ENCODE results near the gene POT1. TPM values are rescaled to one million over a fixed set of nuclear protein-coding genes. Genes with fewer than 3 reads are reported as not detected.
"Not testable (repeated sequence)": the region's sequence is repeated elsewhere in the genome, so short reads cannot be mapped to it uniquely, and the experiment has no call there.

POT1 gene
- 10 to 100 TPM in 1 of 2 donors, 1 to 10 TPM in 1; 8.5 to 12.1 TPM for total RNA-seq
- long read RNA-seq, partial matches to known transcripts = 2 of 2 reads
- long read RNA-seq, other reads (novel, unspliced or antisense) = 0 of 2 reads

- DNase-seq (peak; percentile 96 to 98), ATAC-seq (peak; percentile 100)
- intact Hi-C loops (cut with DNase I, micrococcal nuclease) = no loop called here
Observed at GRCh38 chr7:124929467-124930172, at the start of gene POT1. Gene POT1, minus strand, starts transcription at chr7:124929825. Its CDS starts 32,652 bp downstream, at chr7:124897173.

DNA sequence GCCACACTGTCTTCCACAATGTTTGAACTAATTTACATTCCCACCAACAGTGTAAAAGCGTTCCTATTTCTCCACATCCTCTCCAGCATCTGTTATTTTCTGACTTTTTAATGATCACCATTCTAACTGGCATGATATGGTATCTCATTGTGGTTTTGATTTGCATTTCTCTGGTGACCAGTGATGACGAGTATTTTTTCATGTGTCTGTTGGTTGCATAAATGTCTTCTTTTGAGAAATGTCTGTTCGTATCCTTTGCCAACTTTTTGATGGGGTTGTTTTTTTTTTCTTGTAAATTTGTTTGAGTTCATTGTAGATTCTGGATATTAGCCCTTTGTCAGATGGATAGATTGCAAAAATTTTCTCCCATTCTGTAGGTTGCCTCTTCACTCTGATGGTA, 45.5 kb upstream of the POT1 start:
- ATAC-seq; DNase-seq; intact Hi-C loops (cut with DNase I, micrococcal nuclease): not testable (repeated sequence)

- ATAC-seq (no peak), DNase-seq (no peak)
- intact Hi-C loops (cut with DNase I, micrococcal nuclease) = no loop called here
Observed at GRCh38 chr7:124965553-124965952, 35.9 kb upstream of the POT1 start.

- ATAC-seq (no peak), DNase-seq (no peak)
- intact Hi-C loops (cut with DNase I, micrococcal nuclease) = no loop called here
Observed at GRCh38 chr7:124959676-124960075, 30.1 kb upstream of the POT1 start.

GRCh38 chr7:124957952-124958351, 28.3 kb upstream of the POT1 start:
- DNase-seq; ATAC-seq; intact Hi-C loops (cut with DNase I, micrococcal nuclease): not testable (repeated sequence)

DNA sequence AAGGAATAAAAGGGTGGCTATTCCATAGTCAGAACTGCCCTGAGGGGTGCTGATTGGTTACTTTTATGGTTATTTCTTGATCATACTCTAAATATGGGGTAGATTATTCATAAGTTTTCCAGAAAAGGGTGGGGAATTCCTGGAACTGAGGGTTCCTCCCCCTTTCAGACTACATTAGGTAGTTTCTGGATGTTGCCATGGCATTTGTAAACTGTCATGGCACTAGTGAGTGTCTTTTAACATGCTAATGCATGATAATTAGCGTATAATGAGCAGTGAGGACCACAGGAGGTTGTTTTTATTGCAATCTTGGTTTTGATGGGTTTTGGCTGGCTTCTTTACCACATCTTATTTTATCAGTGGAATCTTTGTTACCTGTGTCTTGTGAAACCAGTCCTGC, 26.5 kb upstream of the POT1 start:
- DNase-seq (no peak), ATAC-seq (no peak)
- intact Hi-C loops (cut with DNase I, micrococcal nuclease) = no loop called here

GRCh38 chr7:124954790-124955189, 25.2 kb upstream of the POT1 start:
- ATAC-seq = no peak
- intact Hi-C loops (cut with DNase I, micrococcal nuclease) = no loop called here

GRCh38 chr7:124945680-124946079, 16.1 kb upstream of the POT1 start:
- DNase-seq (no peak), ATAC-seq (no peak)
- intact Hi-C loops (cut with DNase I, micrococcal nuclease) = no loop called here

More at GRCh38 chr7:124954790-124955189, 25.2 kb upstream of the POT1 start:
- DNase-seq = no peak

- intact Hi-C loops (cut with DNase I, micrococcal nuclease) = no loop called here
- DNase-seq (no peak), ATAC-seq (no peak)
Observed at GRCh38 chr7:124943472-124943871, 13.8 kb upstream of the POT1 start.

DNA sequence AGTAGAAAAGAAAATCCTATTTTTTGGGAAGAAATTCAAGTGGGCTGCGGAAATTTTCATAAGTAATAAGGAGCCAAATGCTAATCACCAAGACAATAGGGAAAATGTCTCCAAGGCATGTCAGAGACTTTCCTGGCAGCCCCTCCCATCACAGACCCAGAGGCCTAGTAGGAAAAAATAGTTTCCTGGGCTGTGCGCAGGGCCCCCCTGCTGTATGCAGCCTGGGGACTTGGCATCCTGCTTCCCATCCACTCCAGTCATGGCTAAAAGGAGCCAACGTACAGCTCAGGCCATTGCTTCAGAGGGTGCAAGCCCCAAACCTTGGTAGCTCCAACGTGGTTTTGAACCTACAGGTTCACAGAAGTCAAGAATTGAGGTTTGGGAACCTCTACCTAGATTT, 12.8 kb upstream of the POT1 start:
- intact Hi-C loops (cut with DNase I, micrococcal nuclease) = no loop called here
- DNase-seq = no peak
- no peak for ATAC-seq

- ATAC-seq = no peak
- intact Hi-C loops (cut with DNase I, micrococcal nuclease) = no loop called here
- DNase-seq = no peak
Observed at GRCh38 chr7:124940306-124940705, 10.7 kb upstream of the POT1 start.

- DNase-seq = no peak
- intact Hi-C loops (cut with DNase I, micrococcal nuclease) = no loop called here
- ATAC-seq = no peak
Observed at GRCh38 chr7:124938128-124938527, 8.5 kb upstream of the POT1 start.

GRCh38 chr7:124937076-124937475, 7.5 kb upstream of the POT1 start:
- ATAC-seq = no peak
- intact Hi-C loops (cut with DNase I, micrococcal nuclease) = no loop called here
- DNase-seq = no peak

GRCh38 chr7:124934841-124935240, 5.2 kb upstream of the POT1 start:
- ATAC-seq = no peak
- DNase-seq = no peak
- intact Hi-C loops (cut with DNase I, micrococcal nuclease) = no loop called here

DNA sequence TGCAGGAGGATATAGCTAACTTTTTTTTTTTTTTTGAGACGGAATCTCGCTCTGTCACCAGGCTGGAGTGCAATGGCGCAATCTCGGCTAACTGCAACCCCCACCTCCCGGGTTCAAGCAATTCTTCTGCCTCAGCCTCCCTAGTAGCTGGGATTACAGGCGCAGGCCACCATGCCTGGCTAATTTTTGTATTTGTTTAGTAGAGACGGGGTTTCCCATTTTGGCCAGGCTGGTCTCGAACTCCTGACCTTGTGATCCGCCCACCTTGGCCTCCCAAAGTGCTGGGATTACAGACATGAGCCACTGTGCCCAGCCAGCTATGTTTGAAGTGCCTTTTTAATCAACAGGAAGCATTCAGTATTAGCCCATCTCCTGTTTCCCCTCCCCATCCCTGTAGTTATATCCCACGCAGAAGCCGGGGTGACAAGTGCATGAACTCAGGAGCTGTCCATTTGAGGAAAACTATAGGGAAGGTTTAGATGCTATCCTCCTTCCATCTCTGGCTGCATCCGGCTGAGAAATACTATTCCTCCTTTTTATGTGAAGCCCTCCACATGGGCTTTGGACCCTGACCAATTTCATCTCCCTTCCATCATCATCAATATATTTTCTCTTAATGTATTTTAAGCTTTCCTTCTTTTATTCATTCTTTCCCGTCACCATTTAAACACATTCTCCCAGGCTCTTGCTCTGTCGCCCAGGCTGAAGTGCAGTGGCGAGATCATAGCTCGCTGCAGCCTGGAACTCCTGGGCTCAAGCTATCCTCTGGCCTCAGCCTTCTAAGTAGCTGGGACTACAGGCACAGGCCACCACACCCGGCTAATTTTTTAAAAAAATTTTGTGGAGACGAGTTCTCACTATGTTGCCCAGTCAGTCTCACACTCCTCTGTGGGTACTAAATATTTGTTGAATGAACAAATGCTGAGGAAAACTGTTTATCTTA, 1.3 kb upstream of the POT1 start:
- intact Hi-C loops (cut with DNase I, micrococcal nuclease) = no loop called here
- DNase-seq = no peak
- ATAC-seq = no peak

- no peak for DNase-seq
- no peak for ATAC-seq
- intact Hi-C loops (cut with DNase I, micrococcal nuclease) = no loop called here
Observed at GRCh38 chr7:124930173-124930623, 573 bp upstream of the POT1 start.

DNA sequence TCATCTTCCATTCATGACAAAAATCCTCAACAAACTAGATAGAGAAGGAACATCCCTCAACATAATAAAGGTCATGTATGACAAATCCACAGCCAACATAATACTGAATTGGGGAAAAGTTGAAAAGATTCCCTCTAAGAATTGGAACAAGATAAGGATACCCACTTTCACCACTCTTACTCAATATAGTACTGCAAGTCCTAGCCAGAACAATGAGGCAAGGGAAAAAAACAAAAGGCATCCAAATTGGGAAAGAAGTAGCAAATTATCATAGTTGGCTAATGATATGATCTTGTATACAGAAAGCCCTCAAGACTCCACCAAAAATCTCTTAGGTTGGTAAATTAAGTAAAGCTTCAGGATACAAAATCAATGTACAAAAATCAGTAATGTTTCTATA, 4.7 kb downstream of the POT1 start:
- no peak for DNase-seq
- no peak for ATAC-seq
- intact Hi-C loops (cut with DNase I, micrococcal nuclease) = no loop called here

DNA sequence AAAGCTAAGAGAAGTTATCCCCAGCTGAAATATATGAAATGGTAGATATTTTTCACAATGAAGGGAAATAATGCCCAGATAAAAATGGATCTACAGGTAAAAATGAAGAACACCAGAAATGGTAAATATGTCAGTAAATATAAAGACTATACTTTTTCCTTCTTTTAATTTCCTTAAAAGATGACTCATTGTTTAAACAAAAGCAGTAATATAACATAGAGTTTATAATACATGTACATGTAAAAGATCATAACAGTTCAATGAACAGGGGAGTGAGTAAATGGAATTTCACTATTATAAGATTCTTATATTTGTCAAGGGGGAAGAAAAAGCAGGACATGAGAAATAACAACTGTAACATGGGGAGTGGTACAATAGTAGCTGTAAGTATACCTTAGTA, 7.4 kb downstream of the POT1 start:
- intact Hi-C loops (cut with DNase I, micrococcal nuclease) = no loop called here
- ATAC-seq (peak; percentile 71), DNase-seq (no peak)

DNA sequence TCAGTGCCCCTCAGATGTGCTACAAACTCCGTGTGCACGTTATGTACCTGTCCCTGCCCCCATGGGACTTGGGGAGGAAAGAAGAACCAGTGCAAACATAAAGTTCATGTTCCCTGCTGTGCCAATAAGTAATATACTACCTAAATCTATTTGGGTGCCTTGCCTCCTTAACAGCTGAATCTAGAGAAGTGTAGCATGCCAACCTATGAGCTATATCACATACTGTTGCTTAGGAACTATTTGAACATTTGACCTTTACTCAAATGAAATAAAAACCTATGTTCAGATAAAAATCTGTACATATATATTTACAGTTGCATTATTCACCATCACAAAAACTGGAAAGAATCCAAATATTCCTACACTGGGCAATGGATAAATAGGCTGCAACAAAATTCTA, 9.8 kb downstream of the POT1 start:
- ATAC-seq (peak; percentile 68), DNase-seq (no peak)
- intact Hi-C loops (cut with DNase I, micrococcal nuclease) = no loop called here

DNA sequence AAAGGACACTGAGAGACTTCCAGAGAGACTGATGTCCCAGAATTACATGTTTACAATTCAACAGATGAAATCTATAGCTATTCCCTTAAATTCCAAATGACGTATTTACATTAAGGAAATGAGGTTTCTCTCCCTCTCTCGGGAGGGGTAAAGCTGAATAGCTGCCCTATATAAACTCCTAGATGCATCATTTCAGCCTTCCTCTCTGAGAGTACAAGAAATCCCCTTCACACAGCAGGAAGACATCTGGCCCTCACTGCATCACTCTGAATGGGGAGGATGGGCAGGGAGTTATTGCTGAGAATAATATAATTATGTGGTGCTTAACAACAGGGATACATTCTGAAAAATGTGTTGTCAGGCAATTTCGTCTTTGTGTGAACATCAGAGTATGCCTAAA, 11.0 kb downstream of the POT1 start:
- ATAC-seq (no peak), DNase-seq (no peak)
- intact Hi-C loops (cut with DNase I, micrococcal nuclease) = no loop called here
